ENCODE measurements around the gene COX4I1. TPM values are rescaled to one million over a fixed set of nuclear protein-coding genes. Genes with fewer than 3 reads are reported as not detected.

Gene COX4I1
- total RNA-seq, 4 donors from 2014 or later, result 434 to 580 (median 493) TPM

GRCh38 chr16:85781156-85781555 is 18.3 kb upstream of the COX4I1 start:
- no peak for TF ChIP-seq CTCF (IDR thresholded peaks at IDR 0.05; ENCODE audit: low read depth)

DNA sequence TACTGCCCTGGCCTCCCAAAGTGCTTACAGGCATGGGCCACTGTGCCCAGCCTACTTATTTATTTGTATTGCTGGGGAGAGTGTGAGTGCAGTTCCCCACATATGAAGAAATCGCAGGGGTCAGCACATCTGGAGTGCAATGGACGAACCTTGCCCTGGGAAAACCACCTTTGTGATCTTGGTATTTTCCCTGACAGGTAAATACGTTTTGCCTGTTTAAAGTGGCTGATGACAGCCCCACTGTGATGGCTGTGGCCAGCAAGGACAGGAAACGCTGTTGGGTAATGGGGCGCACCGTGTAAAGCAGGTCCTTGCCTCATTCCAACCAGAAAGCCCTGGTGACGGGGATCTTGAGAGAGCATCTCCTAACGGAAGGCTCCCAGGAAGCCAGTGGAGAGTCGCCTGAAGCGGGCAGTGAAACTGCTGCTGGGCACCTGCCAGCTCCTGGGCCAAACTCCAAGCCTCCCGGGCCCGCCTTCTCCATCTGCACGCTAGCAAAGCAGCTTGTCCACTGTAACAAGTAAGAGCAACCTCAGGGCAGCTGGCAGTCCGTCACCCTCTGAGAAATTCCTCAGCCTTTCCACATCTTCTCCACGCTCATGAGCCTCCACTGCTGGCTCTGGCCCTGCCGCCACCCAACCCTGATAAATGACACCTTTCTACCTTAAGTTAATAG is 17.7 kb upstream of the COX4I1 start:
- TF ChIP-seq CTCF (IDR thresholded peaks at IDR 0.05; ENCODE audit: low read depth), result no peak

- TF ChIP-seq CTCF (IDR thresholded peaks at IDR 0.05; ENCODE audit: low read depth), result no peak
These were observed 17.0 kb upstream of the COX4I1 start for GRCh38 chr16:85782451-85782850.

DNA sequence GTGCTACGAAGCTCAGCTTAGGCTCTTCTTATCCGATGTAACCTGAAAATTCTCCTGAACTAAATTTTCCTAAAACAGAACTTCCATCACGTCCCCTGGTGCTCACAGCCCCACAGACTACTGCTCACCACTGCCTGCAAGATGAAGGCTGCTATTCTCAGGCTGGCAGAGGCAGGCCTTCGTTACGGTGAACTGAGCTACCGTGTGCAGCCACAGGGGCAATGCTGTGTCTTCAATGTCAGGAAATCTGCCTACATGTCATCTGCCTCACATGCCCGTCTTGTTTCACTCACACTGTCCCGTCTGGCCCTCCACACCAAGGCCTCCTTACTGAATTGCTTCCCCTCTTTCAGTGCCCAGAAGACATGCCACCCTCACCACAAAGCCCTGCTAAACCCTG is 16.1 kb upstream of the COX4I1 start:
- TF ChIP-seq CTCF (IDR thresholded peaks at IDR 0.05; ENCODE audit: low read depth), result no peak

DNA sequence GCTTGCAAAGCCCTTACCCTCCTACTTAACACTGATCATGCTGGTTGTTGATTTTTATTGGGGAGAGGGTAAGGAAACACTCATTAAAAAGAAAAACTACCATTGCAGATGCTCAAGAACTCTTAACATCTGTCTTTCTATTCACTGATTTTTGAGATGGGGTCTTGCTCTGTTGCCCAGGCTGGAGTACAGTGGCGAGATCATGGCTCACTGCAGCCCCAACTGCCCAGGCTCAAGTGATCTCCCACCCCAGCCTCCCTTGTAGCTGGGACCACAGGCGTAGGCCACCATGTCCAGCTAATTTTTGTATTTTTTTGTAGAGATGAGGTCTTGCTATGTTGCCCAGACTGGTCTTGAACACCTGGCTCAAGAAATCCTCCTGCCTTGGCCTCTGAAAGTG is 14.7 kb upstream of the COX4I1 start:
- no peak for TF ChIP-seq CTCF (IDR thresholded peaks at IDR 0.05; ENCODE audit: low read depth)

DNA sequence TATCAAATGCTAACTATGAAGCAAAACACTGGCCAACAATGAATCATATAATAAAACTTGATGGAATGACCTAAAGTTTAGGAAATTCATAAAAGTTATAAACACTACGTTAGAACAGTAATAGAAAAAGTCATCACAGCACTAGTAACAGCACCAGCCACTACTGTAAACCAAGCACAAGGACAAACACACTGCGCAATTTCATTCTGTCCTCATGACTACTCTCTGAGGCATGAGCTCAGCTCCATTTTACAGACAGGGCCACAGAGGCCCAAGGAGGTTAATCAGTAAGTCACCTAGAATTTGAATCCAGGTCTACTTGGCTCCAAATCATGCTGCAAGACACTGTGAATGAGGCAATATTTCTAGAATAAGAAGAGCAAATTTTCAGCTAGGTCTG is 13.6 kb upstream of the COX4I1 start:
- TF ChIP-seq CTCF (IDR thresholded peaks at IDR 0.05; ENCODE audit: low read depth), result no peak

- no peak for TF ChIP-seq CTCF (IDR thresholded peaks at IDR 0.05; ENCODE audit: low read depth)
These were observed 10.7 kb upstream of the COX4I1 start for GRCh38 chr16:85788819-85789218.
